MM.1S (cell line): ENCODE data around the gene WWC2.

ENCODE experiments used
- DNase-seq: peaks from one replicate; pipeline ENCODE4 v3.0.0-alpha.2; 2015
- H2AFZ ChIP-seq: fragments of 300-600 bp; sonication (generic); 2 replicates; pipeline ENCODE4 v1.6.0; 2016; ENCODE audit warnings: antibody characterized with exemption, low read length
- H3F3A ChIP-seq: fragments of 300-600 bp; sonication (generic); 2 replicates; pipeline ENCODE4 v1.6.1; 2016; ENCODE audit warnings: mild to moderate bottlenecking, antibody characterized with exemption, low read length, moderate library complexity, mixed read lengths; ENCODE audit not compliant: insufficient read depth
- H3K27ac ChIP-seq: fragments of 300-600 bp; sonication (generic); 2 replicates; pipeline ENCODE4 v1.5.1; 2016; ENCODE audit warnings: mild to moderate bottlenecking, low read length
- H3K27me3 ChIP-seq: fragments of 300-600 bp; sonication (generic); replicated peaks from 2 replicates; pipeline ENCODE4 v1.6.0; 2016; ENCODE audit warnings: low read length; ENCODE audit not compliant: insufficient read depth
- H3K36me3 ChIP-seq: fragments of 300-600 bp; sonication (generic); replicated peaks from 2 replicates; pipeline ENCODE4 v1.6.1; 2016; ENCODE audit warnings: mild to moderate bottlenecking, low read length, mixed read lengths; ENCODE audit not compliant: insufficient read depth
- H3K4me1 ChIP-seq: fragments of 300-600 bp; sonication (generic); 2 replicates; pipeline ENCODE4 v1.6.1; 2016; ENCODE audit warnings: low read length, mixed read lengths
- H3K4me2 ChIP-seq: fragments of 300-600 bp; sonication (generic); 2 replicates; pipeline ENCODE4 v1.6.0; 2016; ENCODE audit warnings: low read depth, low read length
- H3K4me3 ChIP-seq: fragments of 300-600 bp; sonication (generic); 2 replicates; pipeline ENCODE4 v1.5.1; 2016; ENCODE audit warnings: low read length, mixed read lengths
- H3K79me2 ChIP-seq: fragments of 300-600 bp; sonication (generic); 2 replicates; pipeline ENCODE4 v1.6.1; 2016; ENCODE audit warnings: mixed run types, low read length, mixed read lengths
- H3K9ac ChIP-seq: fragments of 300-600 bp; sonication (generic); 2 replicates; pipeline ENCODE4 v1.6.1; 2016; ENCODE audit warnings: low read length, mixed read lengths
- H3K9me2 ChIP-seq: fragments of 300-600 bp; sonication (generic); replicated peaks from 2 replicates; pipeline ENCODE4 v1.6.1; 2016; ENCODE audit warnings: mild to moderate bottlenecking, low read length, mixed read lengths; ENCODE audit not compliant: insufficient read depth
- H3K9me3 ChIP-seq: fragments of 300-600 bp; sonication (generic); replicated peaks from 2 replicates; pipeline ENCODE4 v1.6.1; 2016; ENCODE audit warnings: mild to moderate bottlenecking, low read length, mixed read lengths; ENCODE audit not compliant: insufficient read depth
- H4K20me1 ChIP-seq: fragments of 300-600 bp; sonication (generic); 2 replicates; pipeline ENCODE4 v1.6.1; 2016; ENCODE audit warnings: mild to moderate bottlenecking, low read length, moderate library complexity, mixed read lengths; ENCODE audit not compliant: insufficient read depth
- EZH2 ChIP-seq: fragments of 300-600 bp; sonication (generic); optimal IDR thresholded peaks from 2 replicates; pipeline ENCODE3; 2017; ENCODE audit warnings: low read depth, mild to moderate bottlenecking, antibody characterized with exemption, low read length, mixed read lengths
- EZH2phosphoT487 ChIP-seq: fragments of 300-600 bp; sonication (generic); IDR thresholded peaks from 2 replicates; pipeline ENCODE4 v1.6.1; 2018; ENCODE audit warnings: antibody characterized with exemption, low read length
- TF ChIP-seq, protein P1 (sequence below): fragments of 300-600 bp; sonication (generic); IDR thresholded peaks from 2 replicates; pipeline ENCODE4 v1.5.1; 2016; ENCODE audit warnings: antibody characterized with exemption, low read length, mixed read lengths

The WWC2 gene

DNA sequence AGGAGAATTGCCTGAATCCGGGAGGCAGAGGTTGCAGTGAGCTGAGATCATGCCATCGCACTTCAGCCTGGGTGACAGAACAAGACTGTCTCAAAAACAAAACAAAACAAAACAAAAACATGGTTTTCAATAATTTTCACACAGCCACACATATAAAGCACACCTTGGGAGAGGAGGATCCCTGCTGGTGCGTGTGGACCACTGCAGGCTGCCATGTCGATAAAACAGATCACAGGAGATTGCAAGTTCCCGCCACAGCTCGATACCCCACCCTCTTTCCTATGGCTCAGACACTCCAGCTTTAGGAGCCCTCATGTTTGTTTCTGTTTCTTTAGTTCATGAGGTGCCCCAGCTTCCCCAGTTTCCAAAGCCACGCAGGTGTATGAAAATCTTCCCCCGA is 254.5 kb downstream of the WWC2 start:
- Histone ChIP-seq H3K27ac (no peak overlapping the region), H3K9ac (no peak overlapping the region), H3K36me3 (no peaks in the 10 kb centered on the region), H4K20me1 (no peaks in the 10 kb centered on the region), H3K9me3 (no peaks in the 10 kb centered on the region), H3K27me3 (no peaks in the 10 kb centered on the region), H2AFZ (no peak overlapping the region), H3K4me3 (no peak overlapping the region), H3K79me2 (no peaks in the 10 kb centered on the region), H3K4me1 (no peaks in the 10 kb centered on the region), H3K9me2 (no peaks in the 10 kb centered on the region), H3F3A (no peaks in the 10 kb centered on the region), H3K4me2 (no peak overlapping the region)
- TF ChIP-seq, protein P1, sequence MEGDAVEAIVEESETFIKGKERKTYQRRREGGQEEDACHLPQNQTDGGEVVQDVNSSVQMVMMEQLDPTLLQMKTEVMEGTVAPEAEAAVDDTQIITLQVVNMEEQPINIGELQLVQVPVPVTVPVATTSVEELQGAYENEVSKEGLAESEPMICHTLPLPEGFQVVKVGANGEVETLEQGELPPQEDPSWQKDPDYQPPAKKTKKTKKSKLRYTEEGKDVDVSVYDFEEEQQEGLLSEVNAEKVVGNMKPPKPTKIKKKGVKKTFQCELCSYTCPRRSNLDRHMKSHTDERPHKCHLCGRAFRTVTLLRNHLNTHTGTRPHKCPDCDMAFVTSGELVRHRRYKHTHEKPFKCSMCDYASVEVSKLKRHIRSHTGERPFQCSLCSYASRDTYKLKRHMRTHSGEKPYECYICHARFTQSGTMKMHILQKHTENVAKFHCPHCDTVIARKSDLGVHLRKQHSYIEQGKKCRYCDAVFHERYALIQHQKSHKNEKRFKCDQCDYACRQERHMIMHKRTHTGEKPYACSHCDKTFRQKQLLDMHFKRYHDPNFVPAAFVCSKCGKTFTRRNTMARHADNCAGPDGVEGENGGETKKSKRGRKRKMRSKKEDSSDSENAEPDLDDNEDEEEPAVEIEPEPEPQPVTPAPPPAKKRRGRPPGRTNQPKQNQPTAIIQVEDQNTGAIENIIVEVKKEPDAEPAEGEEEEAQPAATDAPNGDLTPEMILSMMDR, result no peak
- TF ChIP-seq EZH2phosphoT487, result no peak
- TF ChIP-seq EZH2, result no peak
- DNase-seq, result no peak

DNA sequence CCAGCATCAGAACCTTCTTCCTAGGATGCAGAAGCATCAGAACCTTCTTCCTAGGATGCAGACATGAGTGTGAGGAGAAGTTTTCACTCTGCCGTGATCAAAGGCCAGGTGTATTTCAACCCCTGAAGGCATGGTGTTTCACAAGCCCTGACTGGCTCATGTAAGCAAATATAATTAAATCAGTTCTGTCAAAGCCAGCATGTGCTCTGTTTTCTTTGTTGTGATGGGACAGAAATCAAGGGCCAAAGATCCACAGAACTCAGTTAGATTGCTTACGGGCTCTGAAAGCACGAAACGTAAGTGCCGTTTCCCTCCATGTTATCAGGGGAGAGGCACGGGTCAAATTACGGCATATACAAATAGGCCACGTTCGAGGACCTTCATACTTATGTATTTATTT is 255.2 kb downstream of the WWC2 start:
- no peaks in the 10 kb centered on the region for H4K20me1 ChIP-seq
- H3K79me2 ChIP-seq, result no peaks in the 10 kb centered on the region
- no peaks in the 10 kb centered on the region for H3K9me3 ChIP-seq
- H2AFZ ChIP-seq, result no peak overlapping the region
- H3K4me1 ChIP-seq, result no peaks in the 10 kb centered on the region
- H3F3A ChIP-seq, result no peaks in the 10 kb centered on the region
- no peak overlapping the region for H3K27ac ChIP-seq
- H3K4me2 ChIP-seq, result no peak overlapping the region
- no peak for DNase-seq
- no peak overlapping the region for H3K9ac ChIP-seq
- no peak overlapping the region for H3K4me3 ChIP-seq
- no peaks in the 10 kb centered on the region for H3K27me3 ChIP-seq
- no peaks in the 10 kb centered on the region for H3K36me3 ChIP-seq
- no peaks in the 10 kb centered on the region for H3K9me2 ChIP-seq
- TF ChIP-seq EZH2phosphoT487, result no peak
- TF ChIP-seq, protein P1, result no peak
- no peak for TF ChIP-seq EZH2

DNA sequence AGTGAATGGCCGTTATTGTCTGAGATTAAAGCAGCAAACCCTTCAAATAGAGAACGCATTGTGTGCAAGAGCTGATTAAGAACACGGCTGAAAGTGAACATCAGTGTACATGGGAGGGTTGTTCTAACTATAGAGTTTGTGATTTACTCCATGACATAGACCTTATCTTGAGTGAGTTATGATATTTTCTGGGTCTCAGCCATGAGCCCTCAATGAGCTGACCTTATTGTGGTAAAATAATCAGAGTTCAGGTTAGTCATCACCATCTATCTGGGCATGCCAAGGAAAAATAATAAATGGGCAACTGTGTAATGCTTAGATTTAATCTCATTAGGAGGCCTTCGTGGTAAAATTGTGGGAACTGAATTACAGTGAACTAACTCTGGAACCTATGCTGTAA is 256.3 kb downstream of the WWC2 start:
- Histone ChIP-seq H3F3A (no peaks in the 10 kb centered on the region), H2AFZ (no peak overlapping the region), H3K4me1 (no peaks in the 10 kb centered on the region), H3K9me3 (no peaks in the 10 kb centered on the region), H3K9me2 (no peaks in the 10 kb centered on the region), H3K36me3 (no peaks in the 10 kb centered on the region), H3K4me2 (no peak overlapping the region), H3K79me2 (no peaks in the 10 kb centered on the region), H4K20me1 (no peaks in the 10 kb centered on the region), H3K4me3 (no peak overlapping the region), H3K9ac (no peak overlapping the region), H3K27me3 (no peaks in the 10 kb centered on the region), H3K27ac (no peak overlapping the region)
- no peak for DNase-seq
- TF ChIP-seq, protein P1, result no peak
- TF ChIP-seq EZH2 (no peak), EZH2phosphoT487 (no peak)
